Urothelium cell line (cell line): Measurements from ENCODE around the gene EP400.
"Not testable (repeated sequence)": the region's sequence is repeated elsewhere in the genome, so short reads cannot be mapped to it uniquely, and the experiment has no call there.

Experiments used
- DNase-seq: peaks from one replicate; pipeline ENCODE4 v3.0.0; 2011; ENCODE audit warnings: low spot score, mixed read lengths
- FAIRE-seq: peaks from 2 replicates; lab custom pipeline; 2011; peaks lifted over from hg19 to GRCh38; lab: Jason Lieb, UNC

Gene EP400

DNA sequence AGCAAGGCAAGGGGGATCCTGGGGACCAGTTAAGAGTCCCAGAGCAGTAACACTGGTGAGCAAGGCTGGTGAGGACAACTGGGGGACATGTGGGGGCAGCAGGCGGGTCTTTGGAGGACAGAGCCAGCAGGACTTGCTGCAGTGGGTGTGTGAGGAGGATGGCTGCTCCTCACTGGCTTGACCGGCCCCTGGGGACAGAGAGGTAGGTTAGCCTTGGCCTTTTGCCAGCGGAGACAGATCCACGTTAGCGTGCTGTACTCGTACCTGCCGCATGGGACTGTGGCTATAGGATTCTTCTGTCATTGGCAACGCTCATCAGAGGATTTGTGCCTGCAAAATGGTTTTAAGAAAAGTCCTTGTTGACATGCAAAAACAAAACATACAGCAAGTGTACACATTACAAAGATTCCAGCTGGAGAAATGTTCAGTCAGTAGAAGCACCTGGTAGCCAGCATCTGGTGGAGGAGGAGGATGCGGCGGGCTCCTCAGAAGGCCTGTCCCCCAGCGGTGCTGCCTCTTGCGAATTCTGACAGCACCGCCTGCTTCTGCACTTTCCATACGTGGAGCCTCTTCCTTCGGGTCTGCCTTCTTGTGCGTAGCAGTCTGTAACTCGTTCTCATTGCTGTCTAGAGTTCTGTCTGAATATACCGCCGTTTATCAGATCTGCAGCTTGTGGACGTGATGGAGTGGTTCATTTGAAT, 91.3 kb downstream of the EP400 start:
- FAIRE-seq (peak; percentile 20), DNase-seq (no peak)

DNA sequence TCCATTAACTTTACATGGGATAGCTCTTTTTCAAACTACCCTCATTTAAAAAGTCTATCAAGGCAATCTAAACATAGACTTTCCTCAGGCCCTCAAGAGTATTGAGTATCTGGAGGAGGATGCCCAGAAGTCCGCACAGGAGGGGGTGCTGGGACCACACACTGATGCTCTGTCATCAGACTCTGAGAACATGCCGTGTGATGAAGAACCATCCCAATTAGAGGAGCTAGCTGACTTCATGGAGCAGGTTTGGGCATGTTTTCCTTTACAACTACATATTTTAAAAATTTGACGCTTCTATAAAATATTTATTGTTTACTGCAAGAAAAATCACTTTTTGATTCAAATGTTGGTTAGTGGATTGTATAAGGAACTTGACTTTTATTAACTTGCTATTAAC, 93.5 kb downstream of the EP400 start:
- FAIRE-seq (no peak), DNase-seq (no peak)

DNA sequence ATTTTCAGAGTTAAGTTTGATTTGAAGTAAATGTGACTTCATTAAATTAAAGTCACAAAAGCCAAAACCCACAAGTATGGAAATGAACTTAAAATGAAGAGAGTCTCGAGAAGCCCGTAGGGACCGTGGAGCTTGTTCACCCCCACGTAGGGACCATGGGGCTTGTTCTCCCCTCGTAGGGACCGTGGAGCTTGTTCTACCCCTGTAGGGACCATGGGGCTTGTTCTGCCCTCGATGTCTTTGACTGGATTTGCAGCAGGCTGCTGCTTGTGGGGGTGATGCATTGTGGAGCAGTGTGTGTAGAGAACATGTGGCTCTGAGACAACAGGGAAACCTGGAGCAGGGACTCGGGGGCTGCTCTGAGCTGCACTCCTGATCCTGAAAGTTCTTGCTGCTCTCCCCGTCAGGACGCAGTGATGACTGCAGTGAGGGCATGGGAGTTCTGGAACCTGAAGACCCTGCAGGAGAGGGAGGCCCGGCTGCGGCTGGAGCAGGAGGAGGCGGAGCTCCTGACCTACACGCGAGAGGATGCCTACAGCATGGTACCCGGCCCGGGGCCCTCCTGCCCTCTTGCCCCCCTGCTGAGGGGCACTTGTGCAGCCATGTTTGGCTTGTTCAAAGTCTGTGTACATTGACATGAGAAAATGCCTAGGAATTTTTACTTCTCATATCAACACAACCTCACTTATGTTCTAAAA, 94.2 kb downstream of the EP400 start:
- FAIRE-seq (no peak), DNase-seq (no peak)

DNA sequence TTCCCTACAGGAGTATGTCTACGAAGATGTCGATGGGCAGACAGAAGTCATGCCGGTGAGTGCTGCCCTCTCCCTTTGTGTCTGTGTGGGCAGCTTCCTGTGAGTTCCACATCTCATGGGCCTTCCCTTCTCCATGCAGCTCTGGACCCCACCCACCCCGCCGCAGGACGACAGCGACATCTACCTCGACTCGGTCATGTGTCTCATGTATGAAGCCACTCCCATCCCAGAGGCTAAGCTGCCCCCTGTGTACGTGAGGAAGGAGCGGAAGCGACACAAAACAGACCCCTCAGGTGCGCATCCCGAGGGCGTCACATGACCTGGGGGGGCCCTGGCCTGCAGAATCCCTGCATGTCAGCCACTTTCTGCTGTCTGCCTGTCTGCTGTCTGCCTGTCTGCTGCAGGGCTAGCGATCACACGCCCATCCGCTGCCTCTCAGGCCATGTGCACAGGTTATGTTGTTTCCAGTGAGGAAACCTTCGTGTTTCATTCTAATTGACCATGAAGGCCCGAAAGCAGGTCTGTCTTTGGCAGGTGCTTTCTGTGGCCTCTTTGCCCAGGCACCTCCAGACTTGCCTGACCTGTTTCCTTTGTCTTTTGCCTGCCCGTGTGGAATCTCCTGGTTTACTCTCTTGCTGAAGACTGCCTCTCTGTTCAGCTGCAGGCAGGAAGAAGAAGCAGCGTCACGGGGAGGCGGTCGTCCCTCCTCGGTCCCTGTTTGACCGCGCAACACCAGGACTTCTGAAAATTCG, 95.1 kb downstream of the EP400 start:
- FAIRE-seq = no peak
- no peak for DNase-seq

DNA sequence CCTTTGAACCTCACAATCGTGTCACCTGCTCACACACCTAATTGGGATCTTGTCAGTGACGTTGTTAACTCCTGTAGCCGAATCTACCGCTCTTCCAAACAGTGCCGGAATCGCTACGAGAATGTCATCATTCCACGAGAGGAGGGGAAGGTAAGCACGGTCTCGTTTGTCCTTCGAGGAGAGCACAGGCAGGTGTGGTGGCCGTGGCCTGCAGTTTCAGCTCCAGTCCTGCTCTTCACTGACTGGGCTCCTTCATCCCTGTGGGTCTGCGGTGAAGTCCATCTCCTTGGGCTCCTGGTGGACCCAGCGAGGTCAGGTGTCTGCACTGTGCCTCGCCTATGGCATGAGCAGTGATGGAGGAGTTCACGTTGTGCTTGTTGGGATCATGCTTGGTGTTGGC, 96.0 kb downstream of the EP400 start:
- DNase-seq (no peak), FAIRE-seq (peak; percentile 46)

DNA sequence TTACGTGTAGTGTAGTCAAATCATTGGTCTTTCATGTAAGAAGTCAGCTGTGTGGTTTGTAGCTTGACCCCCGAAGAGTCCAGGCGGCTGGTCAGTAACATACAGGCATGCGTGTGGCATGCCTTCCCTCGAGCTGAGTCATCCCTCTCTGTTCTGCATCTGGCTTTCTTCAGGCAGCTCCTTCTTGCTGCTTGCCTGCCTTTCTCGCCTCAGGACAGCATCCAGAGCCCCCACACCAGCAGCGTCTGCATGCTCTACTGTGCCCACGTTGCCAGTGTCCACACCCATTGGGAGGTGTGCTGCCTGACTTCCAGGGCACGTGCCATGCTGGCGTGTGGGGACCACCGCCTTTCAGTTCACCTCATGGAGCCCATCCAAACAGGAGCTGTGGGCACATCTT, 96.8 kb downstream of the EP400 start:
- FAIRE-seq = no peak
- DNase-seq = no peak

DNA sequence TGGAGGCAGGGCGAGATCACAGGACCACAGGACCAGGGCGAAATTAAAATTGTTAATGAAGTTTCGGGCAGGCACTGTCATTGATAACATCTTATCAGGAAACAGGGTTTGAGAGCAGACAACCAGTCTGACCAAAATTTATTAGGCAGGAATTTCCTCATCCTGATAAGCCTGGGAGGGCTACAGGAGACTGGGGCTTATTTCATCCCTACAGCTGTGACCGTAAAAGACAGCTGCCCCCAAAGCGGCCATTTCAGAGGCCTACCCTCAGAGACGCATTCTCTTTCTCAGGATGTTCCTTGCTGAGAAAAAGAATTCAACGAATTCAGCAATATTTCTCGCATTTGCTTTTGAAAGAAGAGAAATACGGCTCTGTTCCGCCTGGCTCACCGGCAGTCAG, 97.9 kb downstream of the EP400 start:
- not testable (repeated sequence) for FAIRE-seq, DNase-seq

DNA sequence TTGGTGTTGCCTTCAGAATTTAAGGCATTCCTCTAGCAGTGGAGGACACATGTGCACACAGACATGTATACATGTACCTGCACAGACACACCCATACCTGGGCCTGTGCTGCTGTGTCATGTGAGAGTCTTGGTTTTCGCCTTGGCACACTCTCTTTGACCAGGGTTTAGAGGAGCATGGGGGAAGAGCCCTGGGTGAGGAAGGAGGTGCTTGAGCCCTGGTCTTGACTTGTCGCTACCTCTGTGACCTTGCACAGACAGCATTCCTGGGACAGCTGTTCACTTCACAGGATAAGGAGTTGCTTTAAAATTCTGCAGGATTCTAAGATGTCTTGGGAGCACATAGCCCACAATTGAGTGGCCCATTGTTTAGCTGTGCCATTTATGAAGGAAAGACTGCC, 99.7 kb downstream of the EP400 start:
- FAIRE-seq = no peak
- DNase-seq = no peak

DNA sequence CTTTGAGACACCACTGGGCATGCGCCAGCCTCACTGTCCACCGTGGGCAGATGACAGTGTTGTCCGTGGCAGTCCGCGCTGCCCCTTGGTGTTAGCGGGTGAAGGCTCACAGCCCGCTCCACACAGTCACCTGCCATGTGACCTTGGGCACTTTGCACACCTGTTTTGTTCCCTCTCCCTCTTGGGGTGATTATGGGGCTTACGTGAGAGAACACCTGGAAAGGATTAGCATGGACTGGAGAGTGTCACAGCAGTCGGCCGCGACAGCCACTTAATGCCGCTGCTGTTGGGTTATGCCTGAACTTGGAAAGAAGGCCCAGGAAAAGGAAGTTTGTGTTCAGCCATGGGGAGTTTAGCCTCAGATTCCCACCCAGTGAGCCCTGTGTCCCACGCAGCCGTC, 100.1 kb downstream of the EP400 start:
- DNase-seq = no peak
- FAIRE-seq = peak; percentile 40

DNA sequence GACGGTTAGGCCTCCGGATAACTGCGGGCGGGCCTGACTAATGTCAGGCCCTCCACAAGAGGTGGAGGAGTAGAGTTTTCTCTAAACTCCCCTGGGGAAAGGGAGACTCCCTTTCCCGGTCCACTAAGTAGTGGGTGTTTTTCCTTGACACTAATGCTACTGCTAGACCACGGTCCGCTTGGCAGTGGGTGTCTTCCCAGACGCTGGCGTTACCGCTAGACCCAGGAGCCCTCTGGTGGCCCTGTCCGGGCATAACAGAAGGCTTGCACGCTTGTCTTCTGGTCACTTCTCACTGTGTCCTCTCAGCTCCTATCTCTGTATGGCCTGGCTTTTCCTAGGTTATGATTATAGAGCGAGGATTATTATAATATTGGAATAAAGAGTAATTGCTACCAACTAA, 102.0 kb downstream of the EP400 start:
- FAIRE-seq, DNase-seq: not testable (repeated sequence)

DNA sequence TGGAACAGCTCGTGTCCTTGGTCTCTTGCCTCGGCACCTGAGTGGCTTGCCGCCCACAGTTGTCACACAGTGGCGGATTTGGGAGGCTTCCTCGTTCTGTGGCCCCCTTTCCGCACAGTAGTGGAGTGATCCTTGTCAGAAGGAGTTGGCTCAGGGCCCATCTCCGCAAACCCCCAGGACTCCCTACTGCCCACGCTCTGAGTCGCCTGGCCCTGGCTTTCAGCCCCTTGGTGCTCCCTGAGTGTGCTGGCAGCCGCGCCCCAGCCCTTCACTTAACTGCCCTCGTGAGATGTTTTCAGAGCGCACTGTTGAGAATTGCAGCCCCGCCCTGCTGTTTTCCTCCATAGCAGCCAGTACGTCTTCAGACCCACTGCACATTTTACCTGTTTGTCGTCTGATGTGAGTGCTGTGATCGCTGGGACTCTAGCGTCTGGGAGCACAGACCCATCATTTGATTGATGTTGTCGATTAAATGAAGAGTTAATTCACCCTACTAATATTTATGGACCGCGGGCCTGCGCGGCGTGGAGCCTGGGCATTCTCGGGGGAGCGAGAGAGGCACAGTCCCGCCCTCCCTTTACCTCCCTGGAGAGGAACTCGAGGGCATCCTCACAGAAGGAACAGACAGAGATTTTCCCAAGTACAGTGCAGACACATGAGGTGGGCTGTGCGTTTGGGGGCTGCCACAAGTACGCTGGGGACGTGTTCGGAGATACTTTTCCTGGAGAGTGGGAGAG, 102.6 kb downstream of the EP400 start:
- no peak for FAIRE-seq
- no peak for DNase-seq

DNA sequence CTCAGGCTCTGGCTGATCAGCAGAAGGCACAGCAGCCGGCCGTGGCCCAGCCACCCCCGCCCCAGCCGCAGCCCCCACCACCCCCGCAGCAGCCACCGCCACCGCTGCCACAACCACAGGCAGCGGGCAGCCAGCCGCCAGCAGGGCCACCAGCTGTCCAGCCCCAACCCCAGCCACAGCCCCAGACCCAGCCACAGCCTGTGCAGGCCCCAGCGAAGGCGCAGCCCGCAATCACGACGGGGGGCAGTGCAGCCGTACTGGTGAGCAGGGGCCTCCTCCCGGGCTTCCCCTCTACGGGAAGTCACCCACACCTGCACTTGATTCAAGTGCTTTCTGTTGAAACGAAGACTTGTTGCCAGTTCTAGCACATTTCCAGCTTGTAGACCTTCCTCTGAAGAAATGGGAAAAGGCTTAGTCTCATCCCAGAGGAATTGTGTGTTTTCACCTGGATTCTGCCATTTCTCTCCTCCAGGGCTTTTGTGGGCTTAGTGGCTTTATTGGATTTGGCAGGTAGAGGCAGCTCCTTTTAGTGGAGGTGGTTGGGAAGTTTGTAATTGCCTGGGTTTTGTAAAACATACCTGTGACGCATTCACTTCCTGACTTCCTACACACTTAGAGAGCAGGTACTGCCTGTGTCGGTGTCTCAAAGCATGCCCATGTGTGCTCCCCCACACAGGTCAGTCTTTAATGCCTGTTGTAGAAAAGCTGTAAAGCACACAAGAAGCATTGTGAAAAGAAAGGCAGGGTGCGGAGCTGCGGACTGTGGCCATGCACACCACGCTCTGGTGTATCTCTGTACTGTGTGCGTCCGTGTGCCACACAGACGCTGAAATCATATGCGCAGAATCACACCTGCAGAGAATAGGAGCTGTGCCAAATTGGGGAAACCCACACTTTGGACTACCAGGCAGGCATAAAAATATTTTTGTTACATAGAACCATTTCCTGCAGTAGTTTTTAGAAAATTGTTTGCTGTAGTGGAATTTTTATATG, 103.9 kb downstream of the EP400 start:
- no peak for FAIRE-seq
- DNase-seq = no peak

DNA sequence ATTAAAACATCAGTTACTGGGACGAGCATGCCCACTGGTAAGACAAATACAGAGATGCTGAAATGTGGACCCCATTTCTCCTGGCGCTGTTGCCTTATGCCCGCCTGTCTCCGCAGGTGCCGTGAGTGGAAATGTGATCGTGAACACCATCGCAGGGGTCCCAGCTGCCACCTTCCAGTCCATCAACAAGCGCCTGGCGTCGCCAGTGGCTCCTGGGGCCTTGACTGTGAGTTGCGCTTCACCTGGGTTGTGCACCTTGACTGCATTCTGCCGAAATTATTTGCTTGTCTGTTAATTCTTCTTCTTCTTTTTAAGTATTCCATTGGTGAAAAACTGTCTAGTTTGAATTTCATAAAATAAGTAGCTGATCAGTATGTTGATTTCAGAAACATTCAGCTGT, 105.2 kb downstream of the EP400 start:
- FAIRE-seq = no peak
- no peak for DNase-seq

DNA sequence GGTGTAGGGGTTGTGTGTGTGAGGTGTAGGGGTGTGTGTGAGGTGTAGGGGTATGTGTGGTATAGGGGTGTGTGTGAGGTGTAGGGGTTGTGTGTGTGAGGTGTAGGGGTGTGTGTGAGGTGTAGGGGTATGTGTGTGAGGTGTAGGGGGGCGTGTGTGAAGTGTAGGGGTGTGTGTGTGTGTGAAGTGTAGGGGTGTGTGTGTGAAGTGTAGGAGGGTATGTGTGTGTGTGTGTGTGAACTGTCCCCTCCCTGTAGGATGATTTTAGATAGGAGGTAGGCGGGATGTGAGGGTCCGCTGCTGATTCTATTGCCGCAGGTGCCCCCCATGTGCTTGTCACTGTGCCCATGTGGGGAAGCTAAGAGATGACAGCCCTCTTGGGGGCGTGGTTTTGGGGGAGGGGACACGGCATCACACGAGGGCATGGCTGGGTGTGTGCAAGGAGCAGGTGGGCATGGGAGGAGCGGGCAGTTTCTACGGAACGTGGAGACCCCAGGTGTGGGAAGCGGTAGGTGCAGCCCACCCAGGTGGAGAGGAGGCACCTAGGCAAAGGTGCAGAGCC, 105.9 kb downstream of the EP400 start:
- peak; percentile 48 for FAIRE-seq
- DNase-seq = no peak

DNA sequence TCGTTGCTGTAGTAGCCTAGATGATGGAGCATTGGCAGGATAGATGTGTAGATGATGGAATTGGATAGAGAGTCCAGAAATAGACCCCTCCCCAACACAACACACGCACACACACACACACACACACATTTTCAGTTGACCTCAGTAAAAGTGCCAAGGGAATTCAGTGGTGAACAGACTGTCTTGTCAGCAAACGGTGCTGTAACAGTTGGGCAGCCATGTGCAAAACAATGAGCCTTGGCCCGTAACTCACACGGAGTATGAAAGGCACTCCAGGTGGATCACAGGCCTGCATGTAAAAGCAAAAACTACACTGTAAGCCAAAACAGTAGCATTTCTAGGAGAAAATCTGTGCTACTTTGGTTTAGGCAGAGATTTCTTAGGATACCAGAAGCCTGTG, 106.6 kb downstream of the EP400 start:
- DNase-seq (no peak), FAIRE-seq (no peak)

DNA sequence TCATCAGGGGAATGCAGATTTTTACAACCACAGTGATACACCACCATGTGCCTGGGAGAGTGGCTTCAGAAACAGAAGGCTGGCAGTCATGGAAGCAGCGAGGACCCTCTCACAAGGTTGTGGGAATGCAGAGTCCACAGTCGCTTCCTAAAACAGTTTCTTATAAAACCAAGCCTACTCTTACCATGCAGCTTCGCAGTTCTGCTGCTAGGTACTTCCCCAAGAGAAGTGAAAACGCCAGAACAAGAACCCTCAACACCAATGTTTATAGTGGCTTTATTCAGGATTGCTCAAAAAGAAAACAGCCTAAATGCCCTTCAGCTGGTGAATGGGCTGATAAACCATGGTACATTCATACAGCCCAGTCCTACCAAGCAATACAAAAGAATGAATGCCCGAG, 107.2 kb downstream of the EP400 start:
- FAIRE-seq (no peak), DNase-seq (no peak)

DNA sequence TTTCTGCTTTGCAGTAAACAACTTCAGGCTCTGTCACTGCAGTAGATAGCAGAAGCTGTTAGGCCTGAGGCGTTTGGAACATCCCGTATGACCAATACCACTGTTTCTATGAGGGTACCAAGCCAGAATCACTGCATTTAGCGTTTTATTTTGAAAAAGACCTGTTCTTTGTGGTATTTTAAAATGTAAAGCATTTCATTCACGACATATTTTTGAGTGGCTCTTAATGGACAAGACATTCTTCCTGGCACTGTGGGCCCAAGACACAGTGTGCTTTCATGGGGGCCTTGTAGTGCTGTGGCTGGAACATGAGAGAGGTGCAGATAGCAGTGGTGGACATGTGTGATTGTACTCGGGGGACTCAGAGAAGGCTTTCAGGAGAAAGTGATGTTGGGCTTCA, 107.9 kb downstream of the EP400 start:
- FAIRE-seq (no peak), DNase-seq (no peak)

DNA sequence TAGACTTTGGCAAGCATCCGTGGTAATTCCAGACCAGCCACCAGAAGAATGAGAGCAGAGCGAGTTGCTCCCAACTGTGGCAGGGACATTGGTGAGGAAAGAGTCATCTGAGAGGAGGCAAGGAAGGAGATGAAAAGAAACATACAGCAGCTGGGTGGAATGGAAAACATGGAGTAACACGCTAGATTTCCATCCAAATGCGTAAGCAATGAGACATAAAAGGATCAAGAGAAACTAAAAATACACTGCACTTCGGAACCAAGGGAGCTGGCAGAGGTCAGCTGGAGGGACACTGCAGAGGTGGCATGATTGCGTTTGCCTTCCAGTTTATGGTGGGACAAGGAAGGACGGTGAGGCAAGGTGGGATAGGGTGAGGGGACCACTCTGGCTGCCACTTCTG, 111.5 kb downstream of the EP400 start:
- FAIRE-seq = no peak
- no peak for DNase-seq

DNA sequence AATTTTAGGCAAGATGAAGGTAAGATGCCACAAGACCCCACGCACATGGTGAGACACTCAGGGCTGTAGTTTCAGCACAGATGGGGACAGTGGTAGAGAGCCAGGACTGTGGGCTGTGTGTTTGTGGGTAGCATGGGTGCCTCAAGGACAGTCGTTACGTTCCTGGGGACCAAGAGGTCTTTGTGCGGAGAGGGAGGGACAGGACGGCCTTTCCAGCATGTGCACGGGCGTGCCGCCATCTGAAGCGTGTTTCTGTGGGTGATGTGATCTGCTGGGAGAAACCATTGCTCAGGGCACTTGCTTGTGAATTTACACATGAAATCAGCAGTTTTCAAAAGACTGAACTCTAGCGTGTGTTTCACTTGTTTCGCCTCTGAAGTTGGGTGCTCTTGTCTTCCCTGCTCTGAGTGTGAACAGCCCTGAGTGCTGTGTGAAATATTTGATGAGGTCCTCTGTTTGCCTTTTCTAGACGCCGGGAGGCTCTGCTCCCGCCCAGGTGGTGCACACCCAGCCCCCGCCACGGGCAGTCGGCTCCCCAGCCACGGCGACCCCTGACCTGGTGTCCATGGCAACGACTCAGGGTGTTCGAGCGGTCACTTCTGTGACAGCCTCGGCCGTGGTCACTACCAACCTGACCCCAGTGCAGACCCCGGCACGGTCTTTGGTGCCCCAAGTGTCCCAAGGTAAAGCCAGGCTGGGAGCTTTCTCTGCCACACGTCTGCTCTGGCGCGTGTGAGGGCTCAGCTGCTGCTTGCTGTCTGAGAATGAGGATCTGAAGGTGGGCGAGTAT, 112.1 kb downstream of the EP400 start:
- FAIRE-seq (no peak), DNase-seq (no peak)
